Lower leg skin (tissue), 3 donors: Measurements from ENCODE around the gene SDK1.

Experiments used
- CTCF ChIP-seq, 3 donors: fragments of 450-650 bp; IDR thresholded peaks; one replicate each; pipeline ENCODE4 v1.5.1; 2016; ENCODE audit warnings: antibody characterized with exemption in 3 of 3, mild to moderate bottlenecking in 3 of 3, moderate library complexity in 2 of 3
- POLR2A ChIP-seq, 2 donors: fragments of 450-650 bp; IDR thresholded peaks; one replicate each; pipeline ENCODE4 v1.6.1; 2016 to 2017; ENCODE audit warnings: antibody characterized with exemption in 2 of 2, mild to moderate bottlenecking in 1 of 2, moderate library complexity in 1 of 2

GRCh38 chr7:4210821-4211220, 909.8 kb downstream of the SDK1 start:
- TF ChIP-seq CTCF (IDR thresholded peaks at IDR 0.05) (no peak), POLR2A (IDR thresholded peaks at IDR 0.05) (no peak)
